ENCODE measurements around the gene PLAC1.

PLAC1 gene

GRCh38 chrX:134533952-134534351, 124.3 kb downstream of the PLAC1 start:
- DNase-seq, result no peak

GRCh38 chrX:134533352-134533751, 124.9 kb downstream of the PLAC1 start:
- DNase-seq, result no peak

- no peak for DNase-seq
Observed at GRCh38 chrX:134530845-134531244, 127.4 kb downstream of the PLAC1 start.

GRCh38 chrX:134529481-134529880, 128.8 kb downstream of the PLAC1 start:
- no peak for DNase-seq

GRCh38 chrX:134528960-134529359, 129.3 kb downstream of the PLAC1 start:
- no peak for DNase-seq

GRCh38 chrX:134526399-134526798, 131.9 kb downstream of the PLAC1 start:
- DNase-seq, result no peak

- DNase-seq, result no peak
Observed at GRCh38 chrX:134525086-134525792, 133.0 kb downstream of the PLAC1 start.

GRCh38 chrX:134524181-134524580, 134.1 kb downstream of the PLAC1 start:
- DNase-seq, result no peak

- DNase-seq, result peak; percentile 24 to 33
Observed at GRCh38 chrX:134520860-134521390, 137.3 kb downstream of the PLAC1 start.

All from Kasumi-1 (cell line).